ENCODE data around the gene EIF1. TPM values are rescaled to one million over a fixed set of nuclear protein-coding genes. Genes with fewer than 3 reads are reported as not detected.
A peak's percentile ranks its signal among the peaks of the same experiment; 100 is the strongest.

Gene EIF1
- total RNA-seq (753 and 773 TPM in 2 replicates), polyA plus RNA-seq (2,045 and 2,985 TPM in 2 replicates), polyA minus RNA-seq (389 and 449 TPM in 2 replicates)
- 457 TPM for total RNA-seq (2013)

DNA sequence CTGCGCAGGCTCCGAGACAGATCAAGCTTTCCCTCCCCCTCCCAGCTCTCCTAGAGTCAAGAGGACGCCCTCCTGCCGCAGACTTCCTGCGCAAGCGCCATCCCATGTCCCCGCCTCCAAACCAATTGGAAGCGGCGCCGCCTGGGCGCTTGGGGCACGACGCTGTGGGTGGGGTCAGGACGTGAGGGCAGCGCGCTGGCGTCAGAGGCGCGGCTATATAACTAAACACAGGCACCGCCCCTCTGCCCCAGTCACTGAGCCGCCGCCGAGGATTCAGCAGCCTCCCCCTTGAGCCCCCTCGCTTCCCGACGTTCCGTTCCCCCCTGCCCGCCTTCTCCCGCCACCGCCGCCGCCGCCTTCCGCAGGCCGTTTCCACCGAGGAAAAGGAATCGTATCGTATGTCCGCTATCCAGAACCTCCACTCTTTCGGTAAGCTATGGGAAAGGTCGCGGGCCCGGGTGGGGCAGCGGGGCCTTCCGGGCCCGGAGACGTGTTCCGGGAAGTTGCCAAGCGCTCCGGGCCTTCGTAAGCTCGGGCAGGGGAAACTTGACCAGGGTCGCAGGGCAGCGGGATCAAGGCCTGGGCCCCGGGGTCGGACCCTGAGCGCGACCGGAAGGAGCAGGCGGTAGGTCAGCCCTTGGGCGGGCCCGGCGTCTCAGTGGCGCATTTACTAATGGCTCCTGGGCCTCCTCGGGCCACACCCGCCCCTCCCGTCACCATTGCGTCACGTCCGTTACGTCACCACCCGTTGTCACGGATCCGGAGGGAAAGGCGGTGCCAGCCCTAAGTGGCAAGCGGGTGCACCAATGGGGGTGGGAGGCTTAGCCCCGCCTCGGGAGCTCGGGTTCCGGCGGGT lies at the start of gene EIF1:
EIF1 (plus strand) TSS at position 245 of the 856 bp plus-strand sequence; CDS start at position 399, 154 bp downstream.
- Mint-ChIP-seq H3K4me3 (peak within 1 kb of the TSS; percentile 96), H3K27ac (peak within 1 kb of the TSS; percentile 100), H3K4me1 (peaks cover 38% of the 10 kb centered on the region), H3K9me3 (ENCODE audit: insufficient read depth) (no peaks in the 10 kb centered on the region), H3K27me3 (no peaks in the 10 kb centered on the region)
- POLR2A ChIA-PET: interaction anchor here (0.6 to 4.9 kb wide), 15 partner anchors 11 to 1590 kb away, joined by 3 to 122 read pairs (median 4); partner anchors contain the start of genes HAP1, JUP, KLHL11 and NKIRAS2
- peak within 1 kb of the TSS; percentile 99 for H3K9ac ChIP-seq (ENCODE audit: low read length)
- H3K36me3 ChIP-seq (replicated peaks in 1 of 2; ENCODE audit: control extremely low read depth in 1 of 2, control insufficient read depth in 1 of 2, extremely low read depth in 1 of 2, insufficient read depth in 2 of 2, low read length in 1 of 2): peaks cover 6 to 45% of the 10 kb centered on the region in 2 experiments
- intact Hi-C loops (cut with micrococcal nuclease): loop anchor here (1.0 to 5.0 kb wide), 3 partner anchors 10 to 98 kb away; partner anchors contain the start of gene JUP
- WGBS (ENCODE audit: insufficient coverage): under 1% methylated on average over 80 of the region's 81 CpGs
- peak within 1 kb of the TSS; percentile 81 to 99 (median 87) for H3K4me3 ChIP-seq (ENCODE audit: control extremely low read depth in 1 of 5, extremely low read depth in 1 of 5, insufficient read depth in 1 of 5, low read depth in 2 of 5, low read length in 4 of 5)
- DNase-seq: peak; percentile 100
- H3K27me3 ChIP-seq (replicated peaks in 1 of 4; ENCODE audit: control extremely low read depth in 1 of 4, control insufficient read depth in 3 of 4, insufficient read depth in 4 of 4, low read length in 3 of 4): no peaks in the 10 kb centered on the region
- H3K4me2 ChIP-seq (replicated peaks; ENCODE audit: low read depth, low read length, poor library complexity, severe bottlenecking): peak within 1 kb of the TSS; percentile 88
- CTCF ChIA-PET: interaction anchor here (1.0 to 9.2 kb wide), 8 partner anchors 10 to 884 kb away, joined by 3 to 212 read pairs (median 6); partner anchors contain the start of gene JUP
- peaks cover 18% of the 10 kb centered on the region for H3K79me2 ChIP-seq (ENCODE audit: control insufficient read depth, insufficient read depth, low read length)
- H2AFZ ChIP-seq (ENCODE audit: insufficient read depth, low read depth, low read length, poor library complexity, severe bottlenecking): peak within 1 kb of the TSS; percentile 69
- H3K4me1 ChIP-seq (ENCODE audit: control insufficient read depth in 2 of 2, insufficient read depth in 2 of 2, low read length in 2 of 2): peaks cover 22 to 27% of the 10 kb centered on the region in 2 donors
- H3K27ac ChIP-seq (ENCODE audit: low read length in 2 of 2): peak within 1 kb of the TSS; percentile 99
- no peak for TF ChIP-seq EZH2 (IDR thresholded peaks at IDR 0.05; ENCODE audit: borderline replicate concordance, insufficient read depth, low read depth, low read length, poor library complexity, severe bottlenecking)
- TF ChIP-seq, protein P1, sequence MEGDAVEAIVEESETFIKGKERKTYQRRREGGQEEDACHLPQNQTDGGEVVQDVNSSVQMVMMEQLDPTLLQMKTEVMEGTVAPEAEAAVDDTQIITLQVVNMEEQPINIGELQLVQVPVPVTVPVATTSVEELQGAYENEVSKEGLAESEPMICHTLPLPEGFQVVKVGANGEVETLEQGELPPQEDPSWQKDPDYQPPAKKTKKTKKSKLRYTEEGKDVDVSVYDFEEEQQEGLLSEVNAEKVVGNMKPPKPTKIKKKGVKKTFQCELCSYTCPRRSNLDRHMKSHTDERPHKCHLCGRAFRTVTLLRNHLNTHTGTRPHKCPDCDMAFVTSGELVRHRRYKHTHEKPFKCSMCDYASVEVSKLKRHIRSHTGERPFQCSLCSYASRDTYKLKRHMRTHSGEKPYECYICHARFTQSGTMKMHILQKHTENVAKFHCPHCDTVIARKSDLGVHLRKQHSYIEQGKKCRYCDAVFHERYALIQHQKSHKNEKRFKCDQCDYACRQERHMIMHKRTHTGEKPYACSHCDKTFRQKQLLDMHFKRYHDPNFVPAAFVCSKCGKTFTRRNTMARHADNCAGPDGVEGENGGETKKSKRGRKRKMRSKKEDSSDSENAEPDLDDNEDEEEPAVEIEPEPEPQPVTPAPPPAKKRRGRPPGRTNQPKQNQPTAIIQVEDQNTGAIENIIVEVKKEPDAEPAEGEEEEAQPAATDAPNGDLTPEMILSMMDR (IDR thresholded peaks at IDR 0.05): no peak
- peaks cover 46% of the 10 kb centered on the region for H4K20me1 ChIP-seq (ENCODE audit: control insufficient read depth, insufficient read depth, low read length, poor library complexity, severe bottlenecking)
- peak; percentile 75 for ATAC-seq (ENCODE audit: low read depth)
- H3K9me3 ChIP-seq (ENCODE audit: control extremely low read depth in 1 of 3, control insufficient read depth in 2 of 3, insufficient read depth in 1 of 3, low read length in 2 of 3): no peaks in the 10 kb centered on the region

Measured in B cell (primary cell).